Endothelial cell of umbilical vein (primary cell): ENCODE results near the gene JHY. TPM values are rescaled to one million over a fixed set of nuclear protein-coding genes. Genes with fewer than 3 reads are reported as not detected.

ENCODE experiments used
- BruUV-seq: library from RNA; stranded (reverse); fragments of 400-500 nt; replicated peaks from 2 replicates; lab custom pipeline; 2021; lab: Mats Ljungman, UMichigan
- CTCF ChIA-PET: fragments of 300-600, 350-600 bp; sonication (Branson Sonifier 250); formaldehyde crosslinking; loops from one replicate; lab custom pipeline; 2021; ENCODE audit warnings: antibody characterized with exemption, inconsistent platforms; lab: Charles Lee
- POLR2A ChIA-PET: fragments of 300-600, 350-600 bp; sonication (Branson Sonifier 250); formaldehyde crosslinking; loops from one replicate; lab custom pipeline; 2021; ENCODE audit warnings: antibody characterized with exemption, inconsistent platforms; lab: Charles Lee
- DNase-seq: peaks from one replicate; pipeline ENCODE4 v3.0.0-alpha.2; 2011; ENCODE audit warnings: low read depth, low spot score
- FAIRE-seq: peaks from 2 replicates; lab custom pipeline; 2011; peaks lifted over from hg19 to GRCh38; lab: Jason Lieb, UNC
- H2AFZ ChIP-seq: 2 replicates; pipeline ENCODE4 v1.6.0; 2012; ENCODE audit warnings: low read depth, low read length, control low read depth, inconsistent platforms
- H3K27ac ChIP-seq: 2 replicates; pipeline ENCODE4 v1.5.1; 2011; ENCODE audit warnings: low read depth, mild to moderate bottlenecking, control low read depth, low read length, moderate library complexity; ENCODE audit not compliant: insufficient read depth
- H3K27me3 ChIP-seq, 2 experiments: 2 replicates each; pipeline versions ENCODE4 v1.6.0 to v1.6.1; 2011; ENCODE audit warnings: low read length in 2 of 2, mixed read lengths in 1 of 2; ENCODE audit not compliant: control insufficient read depth in 2 of 2, insufficient read depth in 2 of 2
- H3K36me3 ChIP-seq, 2 experiments: 2 replicates in 1 of 2; 3 replicates in 1 of 2; pipeline ENCODE4 v1.5.1; 2011; ENCODE audit warnings: low read length in 2 of 2, mild to moderate bottlenecking in 1 of 2, moderate library complexity in 1 of 2; ENCODE audit not compliant: control insufficient read depth in 2 of 2, insufficient read depth in 2 of 2; ENCODE audit errors: extremely low read depth in 1 of 2
- H3K4me1 ChIP-seq: 3 replicates; pipeline ENCODE4 v1.5.1; 2011; ENCODE audit warnings: mild to moderate bottlenecking, low read length; ENCODE audit not compliant: control insufficient read depth, insufficient read depth; ENCODE audit errors: extremely low read depth
- H3K4me2 ChIP-seq: 2 replicates; pipeline ENCODE4 v1.6.1; 2011; ENCODE audit warnings: low read length, control low read depth, mixed read lengths; ENCODE audit not compliant: insufficient read depth
- H3K4me3 ChIP-seq, 3 experiments: fragments of 200-600 bp in 1 of 3; sonication (generic), shearing (Covaris generic) in 1 of 3; replicated peaks in 1 of 3; 2 replicates each; pipeline ENCODE4 v1.5.1; 2011 to 2016; ENCODE audit warnings: control low read depth in 3 of 3, low read length in 3 of 3, mild to moderate bottlenecking in 2 of 3, inconsistent platforms in 1 of 3, low read depth in 1 of 3, moderate library complexity in 1 of 3; ENCODE audit not compliant: insufficient read depth in 1 of 3
- H3K79me2 ChIP-seq: 2 replicates; pipeline ENCODE4 v1.6.0; 2012; ENCODE audit warnings: low read length, inconsistent platforms; ENCODE audit not compliant: control insufficient read depth, insufficient read depth
- H3K9ac ChIP-seq: replicated peaks from 2 replicates; pipeline ENCODE3; 2011; ENCODE audit warnings: low read length, control low read depth; ENCODE audit not compliant: insufficient read depth; ENCODE audit errors: extremely low read depth
- H3K9me1 ChIP-seq: replicated peaks from 3 replicates; pipeline ENCODE4 v1.6.0; 2011; ENCODE audit warnings: mild to moderate bottlenecking, low read length; ENCODE audit not compliant: control insufficient read depth, insufficient read depth; ENCODE audit errors: extremely low read depth
- H3K9me3 ChIP-seq: replicated peaks from 2 replicates; pipeline ENCODE4 v1.5.1; 2012; ENCODE audit warnings: low read length, inconsistent platforms; ENCODE audit not compliant: control insufficient read depth, insufficient read depth
- H4K20me1 ChIP-seq: replicated peaks from 2 replicates; pipeline ENCODE3; 2011; ENCODE audit warnings: mild to moderate bottlenecking, low read length; ENCODE audit not compliant: control insufficient read depth, insufficient read depth; ENCODE audit errors: extremely low read depth
- EZH2 ChIP-seq: IDR thresholded peaks from 2 replicates; pipeline ENCODE4 v1.6.1; 2012; ENCODE audit warnings: borderline replicate concordance, low read depth, mild to moderate bottlenecking, moderate library complexity, low read length, inconsistent platforms; ENCODE audit not compliant: severe bottlenecking
- FOS ChIP-seq: IDR thresholded peaks from 2 replicates; pipeline ENCODE4 v1.6.1; 2011; ENCODE audit warnings: mild to moderate bottlenecking, low read length, moderate library complexity, borderline replicate concordance; ENCODE audit not compliant: insufficient read depth
- GATA2 ChIP-seq: IDR thresholded peaks from 2 replicates; pipeline ENCODE4 v1.7.0; 2011; ENCODE audit warnings: low read depth, mild to moderate bottlenecking, moderate library complexity, mixed read lengths, low read length; ENCODE audit not compliant: insufficient read length, insufficient read depth
- JUN ChIP-seq: IDR thresholded peaks from 2 replicates; pipeline ENCODE4 v1.6.1; 2011; ENCODE audit warnings: borderline replicate concordance, low read depth; ENCODE audit not compliant: insufficient read length, insufficient read depth
- MYC ChIP-seq: IDR thresholded peaks from one replicate; pipeline ENCODE4 v1.6.1; 2011; ENCODE audit warnings: mild to moderate bottlenecking, low read depth, low read length
- POLR2A ChIP-seq: IDR thresholded peaks from 2 replicates; pipeline ENCODE4 v1.6.1; 2012; ENCODE audit warnings: low read depth, mild to moderate bottlenecking, control low read depth, low read length
- POLR2AphosphoS5 ChIP-seq: IDR thresholded peaks from 2 replicates; pipeline ENCODE4 v1.6.1; 2012; ENCODE audit warnings: low read depth, mild to moderate bottlenecking, control low read depth, low read length, moderate library complexity; ENCODE audit not compliant: insufficient read depth
- dilution Hi-C: fragments of 300-500 bp; cut with MboI; formaldehyde crosslinking; loops from one replicate; pipeline ENCODE4 v1.15.0; 2019; ENCODE audit warnings: low sequenced_read_pairs; ENCODE audit not compliant: extremely low pct_ligation_motif_present
- intact Hi-C: fragments of 100-400 bp; cut with micrococcal nuclease; formaldehyde crosslinking; loops from one replicate; pipeline ENCODE4 v1.10.0; 2022
- polyA plus RNA-seq, 4 experiments: library from polyadenylated mRNA; depleted of rRNA in 3 of 4; stranded (reverse) in 3 of 4; unstranded in 1 of 4; fragments of >200 nt; gene quantifications; 2 replicates each; pipeline versions ENCODE4 v1.2.1 to v1.2.3, GENCODE V29; 2011 to 2012; ENCODE audit warnings: missing spikeins in 1 of 4
- total RNA-seq: library from RNA; stranded (reverse); gene quantifications from 2 replicates; pipeline ENCODE4 v1.2.3, GENCODE V29; 2021
- TF ChIP-seq, protein P1 (sequence below), 2 donors: IDR thresholded peaks; 1 replicate in 1 of 2; 2 replicates in 1 of 2; pipeline ENCODE4 v1.5.1; 2011; ENCODE audit warnings: low read length in 2 of 2, mild to moderate bottlenecking in 2 of 2, moderate library complexity in 2 of 2, control low read depth in 1 of 2, inconsistent platforms in 1 of 2, low read depth in 1 of 2; ENCODE audit not compliant: insufficient read depth in 1 of 2; ENCODE audit errors: extremely low read depth in 1 of 2
- TF ChIP-seq, protein P2 (sequence below): IDR thresholded peaks from 2 replicates; pipeline ENCODE4 v1.6.1; 2011; ENCODE audit not compliant: insufficient read depth, insufficient read length

The JHY gene
- total and polyA plus RNA-seq, 2 donors (not counting 3 experiments of a cell fraction or from before 2014, with no cell fraction given), result 1.8 to 3.9 TPM

DNA sequence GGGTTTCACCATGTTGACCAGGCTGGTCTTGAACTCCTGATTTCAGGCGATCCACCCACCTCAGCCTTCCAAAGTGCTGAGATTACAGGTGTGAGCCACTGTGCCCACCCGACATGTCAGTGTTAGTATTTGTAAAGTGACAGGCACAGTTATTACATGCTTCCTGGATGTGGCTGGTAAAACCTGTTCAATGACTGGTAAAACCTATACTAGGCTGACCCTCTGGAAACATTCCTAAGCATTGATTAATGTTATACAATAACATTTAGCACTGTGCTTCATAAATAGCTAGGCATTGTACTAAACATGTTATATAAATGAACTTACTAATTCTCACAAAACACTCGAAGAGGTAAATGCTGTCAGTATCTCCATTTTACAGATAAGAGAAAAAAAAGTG lies 20.9 kb upstream of the JHY start:
- Histone ChIP-seq H3K9ac (no peak overlapping the region), H4K20me1 (no peaks in the 10 kb centered on the region), H3K27ac (no peak overlapping the region), H3K27me3 (peaks cover 11 to 16% of the 10 kb centered on the region in 2 experiments), H3K79me2 (no peaks in the 10 kb centered on the region), H3K4me2 (no peak overlapping the region), H2AFZ (no peak overlapping the region), H3K36me3 (no peaks in the 10 kb centered on the region), H3K4me1 (no peaks in the 10 kb centered on the region), H3K9me1 (no peaks in the 10 kb centered on the region), H3K4me3 (no peak overlapping the region), H3K9me3 (no peaks in the 10 kb centered on the region)
- TF ChIP-seq EZH2 (no peak), GATA2 (no peak), FOS (no peak), MYC (no peak), POLR2A (no peak), POLR2AphosphoS5 (no peak), JUN (no peak)
- TF ChIP-seq, protein P1, sequence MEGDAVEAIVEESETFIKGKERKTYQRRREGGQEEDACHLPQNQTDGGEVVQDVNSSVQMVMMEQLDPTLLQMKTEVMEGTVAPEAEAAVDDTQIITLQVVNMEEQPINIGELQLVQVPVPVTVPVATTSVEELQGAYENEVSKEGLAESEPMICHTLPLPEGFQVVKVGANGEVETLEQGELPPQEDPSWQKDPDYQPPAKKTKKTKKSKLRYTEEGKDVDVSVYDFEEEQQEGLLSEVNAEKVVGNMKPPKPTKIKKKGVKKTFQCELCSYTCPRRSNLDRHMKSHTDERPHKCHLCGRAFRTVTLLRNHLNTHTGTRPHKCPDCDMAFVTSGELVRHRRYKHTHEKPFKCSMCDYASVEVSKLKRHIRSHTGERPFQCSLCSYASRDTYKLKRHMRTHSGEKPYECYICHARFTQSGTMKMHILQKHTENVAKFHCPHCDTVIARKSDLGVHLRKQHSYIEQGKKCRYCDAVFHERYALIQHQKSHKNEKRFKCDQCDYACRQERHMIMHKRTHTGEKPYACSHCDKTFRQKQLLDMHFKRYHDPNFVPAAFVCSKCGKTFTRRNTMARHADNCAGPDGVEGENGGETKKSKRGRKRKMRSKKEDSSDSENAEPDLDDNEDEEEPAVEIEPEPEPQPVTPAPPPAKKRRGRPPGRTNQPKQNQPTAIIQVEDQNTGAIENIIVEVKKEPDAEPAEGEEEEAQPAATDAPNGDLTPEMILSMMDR (IDR thresholded peaks at IDR 0.05; ENCODE audit: extremely low read depth in 1 of 2, insufficient read depth in 1 of 2, low read depth in 1 of 2, low read length in 2 of 2), result no peak
- TF ChIP-seq, protein P2, sequence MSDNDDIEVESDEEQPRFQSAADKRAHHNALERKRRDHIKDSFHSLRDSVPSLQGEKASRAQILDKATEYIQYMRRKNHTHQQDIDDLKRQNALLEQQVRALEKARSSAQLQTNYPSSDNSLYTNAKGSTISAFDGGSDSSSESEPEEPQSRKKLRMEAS, result no peak
- FAIRE-seq (no peak), DNase-seq (no peak)
- intact Hi-C loops (no loop called here), dilution Hi-C loops (loop anchor here (10.0 kb wide), 1 partner anchor 163 kb away; no protein-coding TSS in a partner anchor)
- no TSS peak for BruUV-seq
- POLR2A ChIA-PET, result no interaction called here
- CTCF ChIA-PET, result interaction anchor here (3.3 to 9.2 kb wide), 2 partner anchors 162 to 193 kb away, joined by 101 to 621 read pairs; no protein-coding TSS in a partner anchor
